HG03039 (cell line): ENCODE measurements around the gene SNX7.

Source experiments
- ATAC-seq: cut with Tn5 transposase; IDR thresholded peaks from one replicate; pipeline ENCODE4 v1.9.1; 2021; ENCODE audit warnings: mild to moderate bottlenecking, moderate library complexity; ENCODE audit not compliant: unreplicated experiment

Gene SNX7

GRCh38 chr1:98763488-98764150 is 102.1 kb downstream of the SNX7 start:
- ATAC-seq, result no peak

GRCh38 chr1:98764485-98764884 is 103.0 kb downstream of the SNX7 start:
- no peak for ATAC-seq

- ATAC-seq, result peak; percentile 86
Measured at GRCh38 chr1:98766255-98766654, 104.7 kb downstream of the SNX7 start.

- ATAC-seq, result no peak
Measured at GRCh38 chr1:98769162-98769561, 107.6 kb downstream of the SNX7 start.

- no peak for ATAC-seq
Measured at GRCh38 chr1:98781906-98782305, 120.4 kb downstream of the SNX7 start.

GRCh38 chr1:98783821-98784220 is 122.3 kb downstream of the SNX7 start:
- no peak for ATAC-seq

GRCh38 chr1:98791498-98791897 is 130.0 kb downstream of the SNX7 start:
- no peak for ATAC-seq

GRCh38 chr1:98792123-98792522 is 130.6 kb downstream of the SNX7 start:
- ATAC-seq, result no peak

- ATAC-seq, result no peak
Measured at GRCh38 chr1:98793136-98793535, 131.6 kb downstream of the SNX7 start.

- ATAC-seq, result peak; percentile 93
Measured at GRCh38 chr1:98794196-98794886, 132.8 kb downstream of the SNX7 start.

- ATAC-seq, result no peak
Measured at GRCh38 chr1:98796049-98796448, 134.5 kb downstream of the SNX7 start.

- ATAC-seq, result no peak
Measured at GRCh38 chr1:98797506-98797905, 136.0 kb downstream of the SNX7 start.
